ENCODE results near the gene CNPY4.

Gene CNPY4

DNA sequence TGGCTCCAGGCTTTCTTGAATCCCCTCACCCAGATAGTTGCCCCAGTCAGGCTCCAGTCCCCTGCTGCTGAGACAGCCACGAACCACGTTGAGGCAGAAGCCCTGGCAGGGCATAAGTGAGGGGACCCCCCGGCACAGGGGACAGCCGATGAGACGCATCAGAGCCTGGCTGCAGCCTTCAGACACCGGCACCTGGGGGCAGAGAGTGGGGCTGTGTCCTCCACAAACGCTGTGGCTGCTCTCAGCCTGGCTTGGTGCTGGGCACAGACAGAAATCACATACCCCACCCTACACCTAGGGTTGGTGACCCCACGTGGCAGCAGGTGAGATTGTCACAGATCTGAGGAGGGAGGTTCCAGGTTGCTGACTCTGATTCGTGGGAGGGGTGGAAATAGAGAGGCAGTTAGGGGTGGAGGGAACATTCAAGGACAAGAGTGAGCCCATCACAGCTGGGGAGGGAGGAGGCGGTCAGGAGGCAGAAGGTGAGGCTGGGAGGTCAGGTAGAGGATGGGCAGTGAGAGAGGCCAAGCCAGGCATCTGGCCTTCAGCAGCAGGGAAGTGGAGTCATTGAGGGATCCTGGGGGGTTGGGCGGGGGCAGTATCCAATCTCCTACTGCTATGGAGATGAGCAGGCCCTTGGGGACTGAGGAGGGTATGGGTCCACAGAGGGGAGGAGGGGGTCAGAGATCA is 54.5 kb downstream of the CNPY4 start:
- TF ChIP-seq, protein P1, sequence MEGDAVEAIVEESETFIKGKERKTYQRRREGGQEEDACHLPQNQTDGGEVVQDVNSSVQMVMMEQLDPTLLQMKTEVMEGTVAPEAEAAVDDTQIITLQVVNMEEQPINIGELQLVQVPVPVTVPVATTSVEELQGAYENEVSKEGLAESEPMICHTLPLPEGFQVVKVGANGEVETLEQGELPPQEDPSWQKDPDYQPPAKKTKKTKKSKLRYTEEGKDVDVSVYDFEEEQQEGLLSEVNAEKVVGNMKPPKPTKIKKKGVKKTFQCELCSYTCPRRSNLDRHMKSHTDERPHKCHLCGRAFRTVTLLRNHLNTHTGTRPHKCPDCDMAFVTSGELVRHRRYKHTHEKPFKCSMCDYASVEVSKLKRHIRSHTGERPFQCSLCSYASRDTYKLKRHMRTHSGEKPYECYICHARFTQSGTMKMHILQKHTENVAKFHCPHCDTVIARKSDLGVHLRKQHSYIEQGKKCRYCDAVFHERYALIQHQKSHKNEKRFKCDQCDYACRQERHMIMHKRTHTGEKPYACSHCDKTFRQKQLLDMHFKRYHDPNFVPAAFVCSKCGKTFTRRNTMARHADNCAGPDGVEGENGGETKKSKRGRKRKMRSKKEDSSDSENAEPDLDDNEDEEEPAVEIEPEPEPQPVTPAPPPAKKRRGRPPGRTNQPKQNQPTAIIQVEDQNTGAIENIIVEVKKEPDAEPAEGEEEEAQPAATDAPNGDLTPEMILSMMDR (IDR thresholded peaks at IDR 0.05; ENCODE audit: borderline replicate concordance, control extremely low read depth, extremely low read depth, insufficient read depth, missing control alignments), result no peak
- peak; percentile 18 for DNase-seq (ENCODE audit: low spot score)
- in situ Hi-C loops (cut with MboI; ENCODE audit: low sequenced_read_pairs, unreplicated experiment), result no loop called here

- TF ChIP-seq, protein P1 (IDR thresholded peaks at IDR 0.05; ENCODE audit: borderline replicate concordance, control extremely low read depth, extremely low read depth, insufficient read depth, missing control alignments), result no peak
- in situ Hi-C loops (cut with MboI; ENCODE audit: low sequenced_read_pairs, unreplicated experiment), result no loop called here
- no peak for DNase-seq (ENCODE audit: low spot score)
Observed at GRCh38 chr7:100174582-100174981, 55.1 kb downstream of the CNPY4 start.

Measured in GM13976 (cell line).